Loucy (cell line): ENCODE measurements around the gene SEM1.

ENCODE experiments used
- H2AFZ ChIP-seq: fragments of 200-600 bp; sonication (generic); 2 replicates; pipeline ENCODE4 v1.6.0; 2016; ENCODE audit warnings: antibody characterized with exemption, mild to moderate bottlenecking, low read length, moderate library complexity
- H3F3A ChIP-seq: fragments of 200-600 bp; 2 replicates; pipeline ENCODE4 v1.6.0; 2016; ENCODE audit warnings: antibody characterized with exemption, low read depth, mild to moderate bottlenecking
- H3K27me3 ChIP-seq: fragments of 200-600 bp; sonication (generic); 2 replicates; pipeline ENCODE4 v1.6.1; 2014; ENCODE audit warnings: low read length, mild to moderate bottlenecking; ENCODE audit not compliant: insufficient read depth, poor library complexity, severe bottlenecking
- H3K36me3 ChIP-seq: fragments of 200-600 bp; sonication (generic); 2 replicates; pipeline ENCODE4 v1.6.1; 2016; ENCODE audit warnings: low read length; ENCODE audit not compliant: insufficient read depth
- H3K4me1 ChIP-seq: fragments of 200-600 bp; sonication (generic); 2 replicates; pipeline ENCODE4 v1.5.1; 2014; ENCODE audit warnings: low read length, mild to moderate bottlenecking; ENCODE audit not compliant: insufficient read depth, poor library complexity, severe bottlenecking
- H3K4me2 ChIP-seq: fragments of 200-600 bp; sonication (generic); 2 replicates; pipeline ENCODE4 v1.6.0; 2014; ENCODE audit warnings: antibody characterized with exemption, low read length, low read depth, mild to moderate bottlenecking; ENCODE audit not compliant: poor library complexity, severe bottlenecking
- H3K4me3 ChIP-seq: fragments of 200-600 bp; sonication (generic); 2 replicates; pipeline ENCODE4 v1.5.1; 2014; ENCODE audit warnings: low read length, mild to moderate bottlenecking, mixed read lengths; ENCODE audit not compliant: poor library complexity, severe bottlenecking
- H3K79me2 ChIP-seq: fragments of 200-600 bp; sonication (generic); 2 replicates; pipeline ENCODE4 v1.6.1; 2014; ENCODE audit warnings: low read length; ENCODE audit not compliant: insufficient read depth
- H3K9ac ChIP-seq: fragments of 200-600 bp; sonication (generic); 2 replicates; pipeline ENCODE4 v1.6.0; 2014; ENCODE audit warnings: mild to moderate bottlenecking, low read depth, low read length, moderate library complexity; ENCODE audit not compliant: poor library complexity, severe bottlenecking
- H3K9me2 ChIP-seq: fragments of 200-600 bp; sonication (generic); replicated peaks from 2 replicates; pipeline ENCODE4 v1.6.1; 2016; ENCODE audit warnings: low read depth, low read length, mixed read lengths
- H3K9me3 ChIP-seq: fragments of 200-600 bp; sonication (generic); 2 replicates; pipeline ENCODE4 v1.6.1; 2014; ENCODE audit warnings: mild to moderate bottlenecking, antibody characterized with exemption, low read length, low read depth; ENCODE audit not compliant: insufficient read depth
- H4K20me1 ChIP-seq: fragments of 200-600 bp; sonication (generic); 2 replicates; pipeline ENCODE4 v1.6.0; 2014; ENCODE audit warnings: antibody characterized with exemption, low read length, mild to moderate bottlenecking; ENCODE audit not compliant: insufficient read depth, poor library complexity, severe bottlenecking
- EZH2phosphoT487 ChIP-seq: fragments of 200-600 bp; IDR thresholded peaks from 2 replicates; pipeline ENCODE4 v1.6.1; 2018; ENCODE audit warnings: antibody characterized with exemption, mild to moderate bottlenecking, moderate library complexity, borderline replicate concordance
- TF ChIP-seq, protein P1 (sequence below): fragments of 200-600 bp; sonication (generic); conservative IDR thresholded peaks from 2 replicates; pipeline ENCODE4 v1.5.1; 2014; ENCODE audit warnings: mild to moderate bottlenecking, antibody characterized with exemption, low read length

SEM1 gene

DNA sequence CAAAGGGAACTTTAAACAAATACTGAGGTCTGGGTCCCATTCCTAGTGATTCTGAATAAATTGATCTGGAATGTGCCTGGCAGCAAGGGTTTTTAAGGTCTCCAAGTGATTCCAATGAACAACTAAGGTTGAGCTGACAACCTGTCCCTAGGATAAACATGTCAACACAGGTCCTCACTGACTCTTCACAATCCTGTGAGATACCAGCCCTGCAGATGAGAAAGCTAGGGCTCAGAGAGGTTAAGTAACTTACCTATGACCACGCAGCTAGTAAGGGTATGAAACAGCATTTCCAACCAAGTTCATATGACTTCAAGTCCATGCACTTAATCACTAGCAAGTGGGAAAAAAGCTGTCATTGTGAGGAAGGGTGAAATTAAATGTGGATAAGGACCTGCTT is 44.0 kb downstream of the SEM1 start:
- Histone ChIP-seq H3K9me2 (no peaks in the 10 kb centered on the region), H3K36me3 (no peaks in the 10 kb centered on the region), H3K27me3 (no peaks in the 10 kb centered on the region), H3K4me1 (peaks cover 19% of the 10 kb centered on the region), H2AFZ (no peak overlapping the region), H3K79me2 (no peaks in the 10 kb centered on the region), H3K9me3 (no peaks in the 10 kb centered on the region), H3F3A (no peaks in the 10 kb centered on the region), H4K20me1 (no peaks in the 10 kb centered on the region), H3K4me2 (no peak overlapping the region), H3K9ac (no peak overlapping the region), H3K4me3 (no peak overlapping the region)
- TF ChIP-seq EZH2phosphoT487: no peak
- TF ChIP-seq, protein P1, sequence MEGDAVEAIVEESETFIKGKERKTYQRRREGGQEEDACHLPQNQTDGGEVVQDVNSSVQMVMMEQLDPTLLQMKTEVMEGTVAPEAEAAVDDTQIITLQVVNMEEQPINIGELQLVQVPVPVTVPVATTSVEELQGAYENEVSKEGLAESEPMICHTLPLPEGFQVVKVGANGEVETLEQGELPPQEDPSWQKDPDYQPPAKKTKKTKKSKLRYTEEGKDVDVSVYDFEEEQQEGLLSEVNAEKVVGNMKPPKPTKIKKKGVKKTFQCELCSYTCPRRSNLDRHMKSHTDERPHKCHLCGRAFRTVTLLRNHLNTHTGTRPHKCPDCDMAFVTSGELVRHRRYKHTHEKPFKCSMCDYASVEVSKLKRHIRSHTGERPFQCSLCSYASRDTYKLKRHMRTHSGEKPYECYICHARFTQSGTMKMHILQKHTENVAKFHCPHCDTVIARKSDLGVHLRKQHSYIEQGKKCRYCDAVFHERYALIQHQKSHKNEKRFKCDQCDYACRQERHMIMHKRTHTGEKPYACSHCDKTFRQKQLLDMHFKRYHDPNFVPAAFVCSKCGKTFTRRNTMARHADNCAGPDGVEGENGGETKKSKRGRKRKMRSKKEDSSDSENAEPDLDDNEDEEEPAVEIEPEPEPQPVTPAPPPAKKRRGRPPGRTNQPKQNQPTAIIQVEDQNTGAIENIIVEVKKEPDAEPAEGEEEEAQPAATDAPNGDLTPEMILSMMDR: no peak

DNA sequence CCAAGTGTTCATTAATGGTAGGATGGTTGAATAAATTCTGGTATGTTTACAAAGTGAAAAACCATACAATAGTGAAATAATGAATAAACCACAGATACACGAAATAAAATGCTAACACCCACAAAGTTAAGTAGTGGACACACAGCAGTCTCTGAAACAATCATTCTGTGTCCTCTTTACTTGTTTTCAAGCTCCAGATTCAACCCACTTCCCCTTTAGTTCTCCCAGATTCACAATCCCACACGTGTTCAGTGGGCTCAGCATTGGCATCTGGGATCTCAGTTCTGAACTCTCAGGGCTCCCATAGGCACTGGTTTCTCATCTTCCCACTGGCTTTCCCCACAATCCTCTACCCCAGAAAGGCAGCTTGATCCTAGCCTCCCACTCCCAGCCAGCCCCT is 44.9 kb downstream of the SEM1 start:
- H3K36me3 ChIP-seq: no peaks in the 10 kb centered on the region
- H3K9me2 ChIP-seq: no peaks in the 10 kb centered on the region
- no peak overlapping the region for H3K4me3 ChIP-seq
- no peak overlapping the region for H2AFZ ChIP-seq
- peaks cover 19% of the 10 kb centered on the region for H3K4me1 ChIP-seq
- no peaks in the 10 kb centered on the region for H3K9me3 ChIP-seq
- no peak overlapping the region for H3K9ac ChIP-seq
- no peak for TF ChIP-seq EZH2phosphoT487
- TF ChIP-seq, protein P1: no peak
- H3K27me3 ChIP-seq: no peaks in the 10 kb centered on the region
- no peaks in the 10 kb centered on the region for H3F3A ChIP-seq
- no peaks in the 10 kb centered on the region for H3K79me2 ChIP-seq
- H3K4me2 ChIP-seq: no peak overlapping the region
- no peaks in the 10 kb centered on the region for H4K20me1 ChIP-seq

DNA sequence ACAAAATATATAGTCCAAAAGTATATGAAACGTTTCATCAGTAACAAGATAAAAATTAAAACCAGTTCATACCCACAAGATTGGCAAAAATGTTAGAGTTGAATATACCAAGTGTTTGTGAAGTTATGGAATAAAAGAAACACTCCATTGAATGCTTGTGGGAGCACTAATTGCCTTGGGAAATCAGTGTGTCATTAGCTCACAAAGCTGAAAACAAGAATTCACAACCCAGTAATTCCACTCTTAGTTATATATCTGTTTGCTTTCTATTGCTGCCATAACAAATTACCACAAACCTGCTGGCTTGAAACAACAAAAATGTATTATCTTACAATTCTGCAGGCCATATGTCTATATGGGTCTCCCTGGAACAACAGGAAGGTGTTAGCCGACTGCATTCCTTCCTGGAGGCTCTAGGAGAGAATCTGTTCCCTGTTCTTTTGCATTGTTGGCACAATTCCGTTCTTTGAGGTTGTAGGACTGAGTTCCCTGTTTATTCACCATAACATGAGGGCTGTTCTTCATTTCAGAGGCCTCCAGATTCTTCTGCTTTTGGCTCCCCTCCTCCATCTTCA is 45.7 kb downstream of the SEM1 start:
- Histone ChIP-seq H3K36me3 (no peaks in the 10 kb centered on the region), H3K9ac (no peak overlapping the region), H3K4me2 (peak overlapping the region; percentile 37), H2AFZ (no peak overlapping the region), H4K20me1 (no peaks in the 10 kb centered on the region), H3K4me3 (peak overlapping the region; percentile 34), H3F3A (no peaks in the 10 kb centered on the region), H3K9me3 (no peaks in the 10 kb centered on the region), H3K79me2 (no peaks in the 10 kb centered on the region), H3K27me3 (no peaks in the 10 kb centered on the region), H3K4me1 (peaks cover 19% of the 10 kb centered on the region), H3K9me2 (no peaks in the 10 kb centered on the region)
- TF ChIP-seq, protein P1: no peak
- TF ChIP-seq EZH2phosphoT487: no peak
